ENCODE results near the gene LRRC36.
A peak's percentile ranks its signal among the peaks of the same experiment; 100 is the strongest.

LRRC36 gene

DNA sequence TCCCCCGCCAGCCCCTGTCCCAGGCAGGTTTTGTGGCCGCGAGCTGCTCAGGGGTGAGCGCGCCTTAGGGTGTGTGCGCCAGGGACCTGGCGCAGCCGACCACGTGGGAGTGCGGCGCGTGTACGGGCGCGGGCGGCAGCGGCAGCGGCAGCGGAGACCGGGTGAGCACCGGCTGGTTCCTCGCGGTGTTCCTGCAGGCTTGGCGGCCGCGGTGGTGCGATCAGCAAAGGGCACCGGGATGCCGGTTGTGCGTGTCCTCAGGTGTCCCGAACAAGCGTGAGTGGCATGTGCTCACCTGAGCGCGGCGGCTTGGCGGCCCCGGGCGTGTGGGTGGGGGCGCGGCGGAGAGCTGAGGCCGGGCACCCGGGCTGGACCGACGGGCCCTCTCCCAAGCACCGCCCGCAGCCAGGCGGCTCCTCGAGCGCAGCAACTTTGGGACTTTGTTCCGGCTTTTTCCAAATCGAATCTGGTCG lies 103.9 kb downstream of the LRRC36 start:
- Histone ChIP-seq H3K79me2 (ENCODE audit: insufficient read depth, low read length) (no peaks in the 10 kb centered on the region), H3K9me3 (ENCODE audit: insufficient read depth, low read depth, low read length) (no peaks in the 10 kb centered on the region), H3K9me2 (replicated peaks; ENCODE audit: low read depth, low read length) (no peaks in the 10 kb centered on the region), H3K27me3 (ENCODE audit: insufficient read depth, low read length, poor library complexity, severe bottlenecking) (no peaks in the 10 kb centered on the region), H3K4me1 (ENCODE audit: insufficient read depth, low read length, poor library complexity, severe bottlenecking) (no peaks in the 10 kb centered on the region), H4K20me1 (ENCODE audit: insufficient read depth, low read length, poor library complexity, severe bottlenecking) (no peaks in the 10 kb centered on the region), H3K36me3 (ENCODE audit: insufficient read depth, low read length) (no peaks in the 10 kb centered on the region), H3K9ac (ENCODE audit: low read depth, low read length, poor library complexity, severe bottlenecking) (no peak overlapping the region), H3K4me3 (ENCODE audit: low read length, poor library complexity, severe bottlenecking) (no peak overlapping the region), H3K4me2 (ENCODE audit: low read depth, low read length, poor library complexity, severe bottlenecking) (no peak overlapping the region), H2AFZ (ENCODE audit: low read length) (no peak overlapping the region), H3F3A (ENCODE audit: low read depth) (no peaks in the 10 kb centered on the region)
- TF ChIP-seq, protein P1, sequence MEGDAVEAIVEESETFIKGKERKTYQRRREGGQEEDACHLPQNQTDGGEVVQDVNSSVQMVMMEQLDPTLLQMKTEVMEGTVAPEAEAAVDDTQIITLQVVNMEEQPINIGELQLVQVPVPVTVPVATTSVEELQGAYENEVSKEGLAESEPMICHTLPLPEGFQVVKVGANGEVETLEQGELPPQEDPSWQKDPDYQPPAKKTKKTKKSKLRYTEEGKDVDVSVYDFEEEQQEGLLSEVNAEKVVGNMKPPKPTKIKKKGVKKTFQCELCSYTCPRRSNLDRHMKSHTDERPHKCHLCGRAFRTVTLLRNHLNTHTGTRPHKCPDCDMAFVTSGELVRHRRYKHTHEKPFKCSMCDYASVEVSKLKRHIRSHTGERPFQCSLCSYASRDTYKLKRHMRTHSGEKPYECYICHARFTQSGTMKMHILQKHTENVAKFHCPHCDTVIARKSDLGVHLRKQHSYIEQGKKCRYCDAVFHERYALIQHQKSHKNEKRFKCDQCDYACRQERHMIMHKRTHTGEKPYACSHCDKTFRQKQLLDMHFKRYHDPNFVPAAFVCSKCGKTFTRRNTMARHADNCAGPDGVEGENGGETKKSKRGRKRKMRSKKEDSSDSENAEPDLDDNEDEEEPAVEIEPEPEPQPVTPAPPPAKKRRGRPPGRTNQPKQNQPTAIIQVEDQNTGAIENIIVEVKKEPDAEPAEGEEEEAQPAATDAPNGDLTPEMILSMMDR (conservative IDR thresholded peaks at IDR 0.05; ENCODE audit: low read length): no peak
- TF ChIP-seq EZH2phosphoT487 (IDR thresholded peaks at IDR 0.05; ENCODE audit: borderline replicate concordance): no peak

- no peaks in the 10 kb centered on the region for H4K20me1 ChIP-seq (ENCODE audit: insufficient read depth, low read length, poor library complexity, severe bottlenecking)
- H3K4me3 ChIP-seq (ENCODE audit: low read length, poor library complexity, severe bottlenecking): no peak within 1 kb of the TSS
- TF ChIP-seq, protein P1 (conservative IDR thresholded peaks at IDR 0.05; ENCODE audit: low read length): no peak
- no peak for TF ChIP-seq EZH2phosphoT487 (IDR thresholded peaks at IDR 0.05; ENCODE audit: borderline replicate concordance)
- no peaks in the 10 kb centered on the region for H3K27me3 ChIP-seq (ENCODE audit: insufficient read depth, low read length, poor library complexity, severe bottlenecking)
- no peaks in the 10 kb centered on the region for H3K9me3 ChIP-seq (ENCODE audit: insufficient read depth, low read depth, low read length)
- H3K4me1 ChIP-seq (ENCODE audit: insufficient read depth, low read length, poor library complexity, severe bottlenecking): no peaks in the 10 kb centered on the region
- no peak within 1 kb of the TSS for H3K4me2 ChIP-seq (ENCODE audit: low read depth, low read length, poor library complexity, severe bottlenecking)
- H3K9me2 ChIP-seq (replicated peaks; ENCODE audit: low read depth, low read length): no peaks in the 10 kb centered on the region
- no peaks in the 10 kb centered on the region for H3K79me2 ChIP-seq (ENCODE audit: insufficient read depth, low read length)
- H2AFZ ChIP-seq (ENCODE audit: low read length): no peak within 1 kb of the TSS
- H3K36me3 ChIP-seq (ENCODE audit: insufficient read depth, low read length): no peaks in the 10 kb centered on the region
- no peak within 1 kb of the TSS for H3K9ac ChIP-seq (ENCODE audit: low read depth, low read length, poor library complexity, severe bottlenecking)
- no peaks in the 10 kb centered on the region for H3F3A ChIP-seq (ENCODE audit: low read depth)
Observed at GRCh38 chr16:67430977-67431774, 104.6 kb downstream of the LRRC36 start, which contains the start of gene HSD11B2. HSD11B2 (plus strand) TSS chr16:67431121; CDS start chr16:67431249, 128 bp downstream.

DNA sequence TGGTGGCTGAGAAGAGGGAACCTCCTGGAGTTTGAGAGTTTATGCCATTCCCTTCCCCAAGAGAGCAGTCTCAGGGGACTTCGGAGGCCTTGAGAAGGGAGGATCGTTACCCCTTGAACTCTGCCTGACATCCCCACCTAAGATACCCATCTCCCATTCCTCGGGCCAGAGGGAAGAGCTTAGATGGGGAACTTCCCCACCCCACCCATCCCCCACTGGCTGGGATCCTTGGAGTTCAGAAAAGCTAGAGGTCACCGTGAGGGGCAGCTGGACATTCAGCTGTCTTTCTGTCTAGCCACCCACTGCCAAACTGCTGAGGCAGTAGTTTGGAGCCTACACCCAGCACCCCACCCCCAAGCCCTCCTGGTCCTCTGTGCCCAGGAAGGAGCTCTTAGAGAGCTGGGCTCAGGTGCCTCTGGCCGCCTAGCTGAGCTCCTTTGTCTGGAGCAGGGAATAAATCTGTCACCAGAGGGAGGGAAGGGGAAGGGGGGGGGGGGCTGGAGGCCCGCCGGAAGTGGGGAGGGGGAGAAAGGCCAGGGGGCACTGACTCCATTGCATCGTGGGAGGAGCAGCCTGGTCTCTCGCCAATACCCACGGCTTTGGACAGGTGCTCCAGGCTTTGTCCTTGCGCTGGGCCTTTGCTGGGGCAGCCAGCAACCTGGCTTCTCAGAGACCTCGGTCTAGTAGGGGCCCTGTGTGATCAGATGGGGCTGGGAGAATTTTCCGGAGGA lies 105.3 kb downstream of the LRRC36 start:
- Histone ChIP-seq H3K9ac (ENCODE audit: low read depth, low read length, poor library complexity, severe bottlenecking) (peak overlapping the region; percentile 36), H2AFZ (ENCODE audit: low read length) (no peak overlapping the region), H3F3A (ENCODE audit: low read depth) (no peaks in the 10 kb centered on the region)

More for the DNA sequence above, 105.3 kb downstream of the LRRC36 start:
- Histone ChIP-seq H3K9me2 (replicated peaks; ENCODE audit: low read depth, low read length) (no peaks in the 10 kb centered on the region), H3K9me3 (ENCODE audit: insufficient read depth, low read depth, low read length) (no peaks in the 10 kb centered on the region), H4K20me1 (ENCODE audit: insufficient read depth, low read length, poor library complexity, severe bottlenecking) (no peaks in the 10 kb centered on the region), H3K27me3 (ENCODE audit: insufficient read depth, low read length, poor library complexity, severe bottlenecking) (no peaks in the 10 kb centered on the region), H3K36me3 (ENCODE audit: insufficient read depth, low read length) (no peaks in the 10 kb centered on the region), H3K4me2 (ENCODE audit: low read depth, low read length, poor library complexity, severe bottlenecking) (no peak overlapping the region), H3K4me3 (ENCODE audit: low read length, poor library complexity, severe bottlenecking) (no peak overlapping the region), H3K79me2 (ENCODE audit: insufficient read depth, low read length) (no peaks in the 10 kb centered on the region), H3K4me1 (ENCODE audit: insufficient read depth, low read length, poor library complexity, severe bottlenecking) (no peaks in the 10 kb centered on the region)
- no peak for TF ChIP-seq EZH2phosphoT487 (IDR thresholded peaks at IDR 0.05; ENCODE audit: borderline replicate concordance)
- TF ChIP-seq, protein P1 (conservative IDR thresholded peaks at IDR 0.05; ENCODE audit: low read length): no peak

Measured in Loucy (cell line).